BJ (cell line): Measurements from ENCODE around the gene LAMTOR2. TPM values are rescaled to one million over a fixed set of nuclear protein-coding genes. Genes with fewer than 3 reads are reported as not detected.
"Not testable (repeated sequence)": the region's sequence is repeated elsewhere in the genome, so short reads cannot be mapped to it uniquely, and the experiment has no call there.

Experiments used
- CTCF ChIA-PET: fragments of 350-600 bp; formaldehyde crosslinking; extraction: SDS; loops from one replicate; lab custom pipeline; 2021; ENCODE audit warnings: antibody characterized with exemption, inconsistent platforms; lab: Yijun Ruan, JAX
- POLR2A ChIA-PET: fragments of 300-600 bp; sonication (Branson Sonifier 250); formaldehyde crosslinking; extraction: SDS; loops from one replicate; lab custom pipeline; 2021; ENCODE audit warnings: antibody characterized with exemption; lab: Charles Lee
- DNase-seq: peaks from one replicate; pipeline ENCODE4 v3.0.0-alpha.2; 2011; ENCODE audit warnings: low read depth
- H3K27me3 ChIP-seq: 2 replicates; pipeline ENCODE4 v1.6.0; 2011; ENCODE audit warnings: low read length; ENCODE audit not compliant: control insufficient read depth, insufficient read depth
- H3K36me3 ChIP-seq: 2 replicates; pipeline ENCODE4 v1.5.1; 2011; ENCODE audit warnings: low read length; ENCODE audit not compliant: control insufficient read depth, insufficient read depth
- H3K4me3 ChIP-seq: 2 replicates; pipeline ENCODE4 v1.5.1; 2011; ENCODE audit warnings: low read depth, mild to moderate bottlenecking, control low read depth, low read length
- CTCF ChIP-seq: IDR thresholded peaks from 2 replicates; pipeline ENCODE4 v1.5.1; 2011; ENCODE audit warnings: low read depth, mild to moderate bottlenecking, control low read depth, inconsistent platforms, low read length, moderate library complexity; ENCODE audit not compliant: insufficient read depth
- polyA plus RNA-seq: library from polyadenylated mRNA; depleted of rRNA; stranded (reverse); fragments of >200 nt; gene quantifications from 2 replicates; pipeline ENCODE4 v1.2.3, GENCODE V29; 2011

LAMTOR2 gene
- polyA plus RNA-seq, 1 experiment, result 77.4 TPM

- Histone ChIP-seq H3K36me3 (no peaks in the 10 kb centered on the region), H3K27me3 (no peaks in the 10 kb centered on the region), H3K4me3 (no peak overlapping the region)
- TF ChIP-seq CTCF, result no peak
- CTCF ChIA-PET, result interaction anchor here (0.5 to 3.9 kb wide), 24 partner anchors 8 to 276 kb away, joined by 3 to 20 read pairs (median 4); partner anchors contain the start of gene SSR2
- POLR2A ChIA-PET, result interaction anchor here (0.5 kb wide), 2 partner anchors 41 to 223 kb away, joined by 3 to 19 read pairs; no protein-coding TSS in a partner anchor
- no peak for DNase-seq
Observed at GRCh38 chr1:156065871-156066270, 11.3 kb downstream of the LAMTOR2 start.

GRCh38 chr1:156067262-156067661 is 12.7 kb downstream of the LAMTOR2 start:
- ChIA-PET CTCF (interaction anchor here (1.0 to 3.9 kb wide), 10 partner anchors 8 to 132 kb away, joined by 3 to 20 read pairs (median 4); no protein-coding TSS in a partner anchor), POLR2A (no interaction called here)
- no peaks in the 10 kb centered on the region for H3K27me3 ChIP-seq
- TF ChIP-seq CTCF, result no peak
- DNase-seq, result no peak
- no peak overlapping the region for H3K4me3 ChIP-seq
- H3K36me3 ChIP-seq, result no peaks in the 10 kb centered on the region

GRCh38 chr1:156069490-156070455 is 15.2 kb downstream of the LAMTOR2 start:
- TF ChIP-seq CTCF, result no peak
- POLR2A ChIA-PET, result no interaction called here
- H3K4me3 ChIP-seq, result no peak overlapping the region
- no peak for DNase-seq
- no peaks in the 10 kb centered on the region for H3K36me3 ChIP-seq
- CTCF ChIA-PET, result interaction anchor here (0.6 kb wide), 1 partner anchor 21 kb away, joined by 3 read pairs; no protein-coding TSS in a partner anchor
- H3K27me3 ChIP-seq, result no peaks in the 10 kb centered on the region

- H3K36me3 ChIP-seq, result no peaks in the 10 kb centered on the region
- ChIA-PET CTCF (interaction anchor here (0.6 kb wide), 1 partner anchor 603 kb away, joined by 4 read pairs; no protein-coding TSS in a partner anchor), POLR2A (interaction anchor here (0.6 kb wide), 1 partner anchor 426 kb away, joined by 3 read pairs; no protein-coding TSS in a partner anchor)
- no peak for TF ChIP-seq CTCF
- no peaks in the 10 kb centered on the region for H3K27me3 ChIP-seq
- DNase-seq, result no peak
- no peak overlapping the region for H3K4me3 ChIP-seq
Observed at GRCh38 chr1:156070548-156070947, 16.0 kb downstream of the LAMTOR2 start.

GRCh38 chr1:156071332-156071816 is 16.8 kb downstream of the LAMTOR2 start:
- ChIA-PET POLR2A (interaction anchor here (0.6 kb wide), 1 partner anchor 425 kb away, joined by 3 read pairs; no protein-coding TSS in a partner anchor), CTCF (interaction anchor here (0.6 kb wide), 1 partner anchor 603 kb away, joined by 4 read pairs; no protein-coding TSS in a partner anchor)
- H3K4me3 ChIP-seq, DNase-seq, H3K36me3 ChIP-seq, H3K27me3 ChIP-seq: not testable (repeated sequence)
